AG04450 (cell line): ENCODE measurements around the gene NDUFAF3. TPM values are rescaled to one million over a fixed set of nuclear protein-coding genes. Genes with fewer than 3 reads are reported as not detected.

Experiments used
- CTCF ChIA-PET: fragments of 300-600, 350-600 bp; formaldehyde crosslinking; extraction: SDS; loops from one replicate; lab custom pipeline; 2022; ENCODE audit warnings: antibody characterized with exemption, inconsistent platforms; lab: Charles Lee
- POLR2A ChIA-PET: fragments of 350-600 bp; formaldehyde crosslinking; extraction: SDS; loops from one replicate; lab custom pipeline; 2021; ENCODE audit warnings: antibody characterized with exemption, inconsistent platforms; lab: Yijun Ruan, JAX
- DNase-seq: peaks from one replicate; pipeline ENCODE4 v3.0.0-alpha.2; 2011; ENCODE audit warnings: low read depth, low spot score
- H3K27ac ChIP-seq: one replicate; pipeline ENCODE4 v1.5.1; 2012; ENCODE audit warnings: low read depth, low read length, control low read depth
- H3K27me3 ChIP-seq: one replicate; pipeline ENCODE4 v1.6.0; 2012; ENCODE audit warnings: low read length; ENCODE audit not compliant: control insufficient read depth, insufficient read depth
- H3K4me3 ChIP-seq: 2 replicates; pipeline ENCODE4 v1.5.1; 2011; ENCODE audit warnings: mild to moderate bottlenecking, low read depth, low read length, control low read depth
- H3K9me3 ChIP-seq: 2 replicates; pipeline ENCODE4 v1.5.1; 2012; ENCODE audit warnings: low read length; ENCODE audit not compliant: control insufficient read depth, insufficient read depth
- polyA plus RNA-seq: library from polyadenylated mRNA; depleted of rRNA; stranded (reverse); fragments of >200 nt; gene quantifications from 2 replicates; pipeline ENCODE4 v1.2.3, GENCODE V29; 2011
- TF ChIP-seq, protein P1 (sequence below): IDR thresholded peaks from 2 replicates; pipeline ENCODE4 v1.5.1; 2011; ENCODE audit warnings: low read depth, low read length, control low read depth, inconsistent platforms

Gene NDUFAF3
- polyA plus RNA-seq, 1 experiment: 47.0 TPM

DNA sequence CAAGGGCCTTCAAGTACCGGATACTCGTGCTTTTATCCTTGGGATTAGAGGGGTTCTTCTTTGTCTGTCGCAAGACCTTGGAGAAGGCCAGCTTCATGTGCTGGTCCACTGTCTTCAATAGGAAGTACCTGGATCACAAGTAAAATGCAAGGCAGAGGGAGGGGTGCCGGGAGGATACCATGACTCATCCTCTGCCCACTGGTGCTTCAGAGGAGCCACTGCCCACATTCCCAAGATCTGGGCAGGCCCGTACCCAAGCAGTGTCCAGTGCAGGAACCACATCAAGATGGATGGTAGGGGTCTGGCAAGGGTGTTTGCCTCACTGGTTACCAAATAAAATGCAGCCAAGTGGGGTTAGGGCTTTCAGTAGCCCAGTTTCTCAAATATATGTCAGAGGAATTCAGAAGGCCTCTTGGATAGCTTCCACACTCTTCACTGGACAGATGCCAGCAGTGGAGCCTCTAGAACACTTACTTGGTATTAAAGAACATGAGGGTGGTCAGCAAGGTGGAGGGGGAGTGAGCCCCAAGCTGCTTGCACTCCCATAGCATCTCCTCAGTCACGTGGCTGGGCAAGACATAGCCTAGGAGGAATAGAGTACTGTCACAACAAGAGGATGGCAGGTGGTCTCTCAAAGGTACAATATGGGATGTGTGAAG, 10.9 kb downstream of the NDUFAF3 start:
- Histone ChIP-seq H3K27ac (peak overlapping the region; percentile 21), H3K9me3 (no peaks in the 10 kb centered on the region), H3K27me3 (no peaks in the 10 kb centered on the region), H3K4me3 (no peak overlapping the region)
- CTCF ChIA-PET: no interaction called here
- TF ChIP-seq, protein P1, sequence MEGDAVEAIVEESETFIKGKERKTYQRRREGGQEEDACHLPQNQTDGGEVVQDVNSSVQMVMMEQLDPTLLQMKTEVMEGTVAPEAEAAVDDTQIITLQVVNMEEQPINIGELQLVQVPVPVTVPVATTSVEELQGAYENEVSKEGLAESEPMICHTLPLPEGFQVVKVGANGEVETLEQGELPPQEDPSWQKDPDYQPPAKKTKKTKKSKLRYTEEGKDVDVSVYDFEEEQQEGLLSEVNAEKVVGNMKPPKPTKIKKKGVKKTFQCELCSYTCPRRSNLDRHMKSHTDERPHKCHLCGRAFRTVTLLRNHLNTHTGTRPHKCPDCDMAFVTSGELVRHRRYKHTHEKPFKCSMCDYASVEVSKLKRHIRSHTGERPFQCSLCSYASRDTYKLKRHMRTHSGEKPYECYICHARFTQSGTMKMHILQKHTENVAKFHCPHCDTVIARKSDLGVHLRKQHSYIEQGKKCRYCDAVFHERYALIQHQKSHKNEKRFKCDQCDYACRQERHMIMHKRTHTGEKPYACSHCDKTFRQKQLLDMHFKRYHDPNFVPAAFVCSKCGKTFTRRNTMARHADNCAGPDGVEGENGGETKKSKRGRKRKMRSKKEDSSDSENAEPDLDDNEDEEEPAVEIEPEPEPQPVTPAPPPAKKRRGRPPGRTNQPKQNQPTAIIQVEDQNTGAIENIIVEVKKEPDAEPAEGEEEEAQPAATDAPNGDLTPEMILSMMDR: no peak
- no peak for DNase-seq
- POLR2A ChIA-PET: no interaction called here

DNA sequence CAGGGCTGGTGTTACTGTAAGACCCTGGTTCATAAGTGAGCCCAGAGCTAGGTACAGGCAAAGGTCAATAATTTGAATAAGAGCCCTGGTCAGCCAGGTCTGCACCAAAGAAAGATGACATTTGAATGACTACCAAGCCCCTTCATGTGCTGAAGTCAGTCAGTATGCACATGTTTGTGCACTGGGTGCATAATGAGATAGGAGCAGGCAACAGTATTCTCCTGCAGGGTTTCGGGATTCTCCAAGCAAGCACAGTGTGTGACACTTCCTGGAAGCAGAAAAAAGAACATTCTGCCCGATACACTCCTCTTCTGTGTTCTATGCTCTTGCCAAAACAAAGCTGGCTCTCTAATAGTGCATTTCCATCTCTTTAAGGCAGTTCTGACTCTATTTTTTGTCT, 12.7 kb downstream of the NDUFAF3 start:
- TF ChIP-seq, protein P1: no peak
- ChIA-PET CTCF (interaction anchor here (1.2 kb wide), 1 partner anchor 12 kb away, joined by 6 read pairs; the partner anchor contains the start of gene NDUFAF3), POLR2A (no interaction called here)
- H3K27me3 ChIP-seq: no peaks in the 10 kb centered on the region
- no peak overlapping the region for H3K27ac ChIP-seq
- no peak overlapping the region for H3K4me3 ChIP-seq
- DNase-seq: no peak
- no peaks in the 10 kb centered on the region for H3K9me3 ChIP-seq

DNA sequence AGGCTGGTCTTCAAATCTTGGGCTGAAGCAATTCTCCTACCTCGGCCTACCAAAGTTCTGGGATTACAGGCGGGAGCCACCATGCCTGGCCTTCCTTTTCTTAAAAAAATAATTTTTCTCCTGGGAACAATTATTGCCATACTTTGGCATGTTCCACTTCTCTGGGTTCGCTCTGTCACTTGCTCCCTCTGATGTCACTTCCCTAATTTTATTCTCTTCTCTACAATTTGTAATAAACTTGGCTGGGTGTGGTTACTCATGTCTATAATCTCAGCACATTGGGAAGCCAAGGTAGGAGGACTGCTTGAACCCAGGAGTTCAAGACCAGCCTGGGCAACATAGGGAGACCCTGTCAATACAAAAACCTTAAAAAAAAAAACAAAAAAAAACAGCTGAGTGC, 13.4 kb downstream of the NDUFAF3 start:
- POLR2A ChIA-PET: no interaction called here
- H3K27ac ChIP-seq: no peak overlapping the region
- no peaks in the 10 kb centered on the region for H3K27me3 ChIP-seq
- no peak for DNase-seq
- no peaks in the 10 kb centered on the region for H3K9me3 ChIP-seq
- no peak overlapping the region for H3K4me3 ChIP-seq
- CTCF ChIA-PET: interaction anchor here (1.2 kb wide), 1 partner anchor 13 kb away, joined by 6 read pairs; the partner anchor contains the start of gene NDUFAF3
- TF ChIP-seq, protein P1: no peak

DNA sequence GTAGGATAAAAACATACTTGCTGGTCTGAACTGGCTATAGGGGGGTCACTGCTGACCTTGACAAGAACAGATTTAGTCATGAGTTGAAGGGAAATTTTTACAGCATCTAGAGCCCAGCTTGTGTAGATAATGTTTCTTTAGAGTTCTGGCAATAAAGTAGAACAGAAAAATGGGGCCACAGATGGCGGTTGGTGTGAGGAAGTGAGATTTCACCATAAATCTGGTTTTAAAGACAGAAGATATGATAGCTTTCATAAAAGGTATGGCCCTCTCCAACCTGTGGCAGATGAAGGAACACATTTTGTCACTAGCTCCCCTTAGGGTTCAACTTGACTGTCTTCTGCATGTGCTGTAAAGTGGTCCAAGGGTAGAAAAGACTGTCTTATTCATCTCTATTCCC, 31.6 kb downstream of the NDUFAF3 start:
- Histone ChIP-seq H3K9me3 (no peaks in the 10 kb centered on the region), H3K27me3 (no peaks in the 10 kb centered on the region), H3K4me3 (no peak overlapping the region), H3K27ac (no peak overlapping the region)
- DNase-seq: no peak
- ChIA-PET CTCF (interaction anchor here (0.9 kb wide), 1 partner anchor 64 kb away, joined by 3 read pairs; no protein-coding TSS in a partner anchor), POLR2A (interaction anchor here (1.4 kb wide), 1 partner anchor 24 kb away, joined by 6 read pairs; the partner anchor contains the start of gene IMPDH2)
- TF ChIP-seq, protein P1: no peak

DNA sequence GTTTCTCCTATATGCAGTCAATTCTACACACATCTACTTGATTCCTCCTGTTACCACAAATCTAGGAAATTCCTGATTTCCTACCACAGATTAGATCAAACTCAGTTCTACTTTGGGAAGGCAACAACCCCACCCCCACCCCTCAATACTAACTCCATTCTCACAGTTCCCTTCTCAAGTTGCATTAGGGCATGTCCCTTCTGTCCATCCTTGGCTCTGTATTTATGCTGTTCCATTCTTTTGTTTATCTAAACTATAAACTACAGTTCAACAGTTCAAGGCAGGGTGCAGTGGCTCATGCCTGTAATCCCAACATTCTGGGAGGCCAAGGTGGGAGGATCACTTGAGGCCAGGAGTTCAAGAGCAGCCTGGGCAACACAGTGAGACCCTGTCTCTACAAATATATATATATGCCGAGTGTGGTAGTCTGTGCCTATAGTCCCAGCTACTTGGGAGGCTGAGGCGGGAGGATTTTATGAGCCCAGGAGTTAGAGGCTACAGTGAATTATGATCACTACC, 32.5 kb downstream of the NDUFAF3 start:
- no peak for DNase-seq
- Histone ChIP-seq H3K27me3 (no peaks in the 10 kb centered on the region), H3K27ac (no peak overlapping the region), H3K4me3 (no peak overlapping the region), H3K9me3 (no peaks in the 10 kb centered on the region)
- CTCF ChIA-PET: interaction anchor here (0.9 to 1.3 kb wide), 2 partner anchors 33 to 65 kb away, joined by 3 read pairs; partner anchors contain the start of gene NDUFAF3
- TF ChIP-seq, protein P1: no peak
- POLR2A ChIA-PET: interaction anchor here (1.4 to 1.5 kb wide), 2 partner anchors 25 to 39 kb away, joined by 4 to 6 read pairs; partner anchors contain the start of genes IMPDH2 and QRICH1
